K562 (cell line): ENCODE measurements around the gene GALNT18. TPM values are rescaled to one million over a fixed set of nuclear protein-coding genes. Genes with fewer than 3 reads are reported as not detected.

Source experiments
- ATAC-seq: fragments of 200-7000 bp; cut with Tn5 transposase; 3 replicates; pipeline ENCODE4 v1.9.1; 2020; ENCODE audit warnings: moderate library complexity
- BruUV-seq: library from RNA; stranded (reverse); fragments of 400-500 nt; replicated peaks from 2 replicates; lab custom pipeline; 2021; lab: Mats Ljungman, UMichigan
- CTCF ChIA-PET: fragments of 300-600 bp; formaldehyde crosslinking; extraction: SDS; loops from one replicate; lab custom pipeline; 2021; ENCODE audit warnings: low intra/inter-chr PET ratio; lab: Yijun Ruan, JAX
- POLR2A ChIA-PET: fragments of 300-600, 350-650 bp; sonication (Branson Sonifier 250); formaldehyde crosslinking; extraction: SDS; loops from one replicate; lab custom pipeline; 2021; ENCODE audit warnings: antibody characterized with exemption, inconsistent platforms; lab: Yijun Ruan, JAX
- DNase-seq, 4 experiments: peaks; one replicate each; pipeline versions ENCODE4 v3.0.0 to v3.0.0-alpha.2; 2011 to 2018; ENCODE audit warnings: low spot score in 3 of 4, mixed read lengths in 3 of 4; ENCODE audit errors: extremely low read depth in 1 of 4
- FAIRE-seq: peaks from 2 replicates; lab custom pipeline; 2011; peaks lifted over from hg19 to GRCh38; lab: Jason Lieb, UNC
- H2AFZ ChIP-seq: 2 replicates; pipeline ENCODE4 v1.6.0; 2011; ENCODE audit warnings: low read depth, low read length, control low read depth, inconsistent platforms
- H3K27ac ChIP-seq: fragments of 200-600 bp; 3 replicates; pipeline ENCODE4 v1.8.0; 2011; ENCODE audit warnings: low read depth, mild to moderate bottlenecking, control low read depth, inconsistent platforms, low read length, moderate library complexity, mixed read lengths; ENCODE audit errors: extremely low read depth
- H3K27me3 ChIP-seq, 2 experiments: fragments of 300-600 bp in 1 of 2; 2 replicates in 1 of 2; 3 replicates in 1 of 2; pipeline versions ENCODE4 v1.6.0 to v1.8.0; 2011; ENCODE audit warnings: inconsistent platforms in 2 of 2, low read length in 2 of 2, mild to moderate bottlenecking in 1 of 2, mixed read lengths in 1 of 2, moderate library complexity in 1 of 2; ENCODE audit not compliant: control insufficient read depth in 2 of 2, insufficient read depth in 2 of 2
- H3K36me3 ChIP-seq: fragments of 300-600 bp; 3 replicates; pipeline ENCODE4 v1.8.0; 2011; ENCODE audit warnings: mild to moderate bottlenecking, low read length, inconsistent platforms; ENCODE audit not compliant: control insufficient read depth, insufficient read depth
- H3K4me1 ChIP-seq, 2 experiments: fragments of 200-600 bp in 1 of 2; replicated peaks in 1 of 2; 2 replicates in 1 of 2; 3 replicates in 1 of 2; pipeline versions ENCODE4 v1.5.1 to v1.8.0; 2011; ENCODE audit warnings: inconsistent platforms in 2 of 2, low read length in 2 of 2, mild to moderate bottlenecking in 1 of 2, mixed read lengths in 1 of 2, moderate library complexity in 1 of 2; ENCODE audit not compliant: control insufficient read depth in 2 of 2, insufficient read depth in 2 of 2
- H3K4me2 ChIP-seq: 2 replicates; pipeline ENCODE4 v1.6.1; 2011; ENCODE audit warnings: low read length, control low read depth, inconsistent platforms, mixed read lengths; ENCODE audit not compliant: insufficient read depth
- H3K4me3 ChIP-seq: fragments of 200-600 bp; sonication (generic), shearing (Covaris generic); 2 replicates; pipeline ENCODE4 v1.5.1; 2016; ENCODE audit warnings: control low read depth, inconsistent platforms
- H3K79me2 ChIP-seq: fragments of 200-600 bp; 3 replicates; pipeline ENCODE4 v1.8.0; 2011; ENCODE audit warnings: low read length, inconsistent platforms; ENCODE audit not compliant: control insufficient read depth, insufficient read depth
- H3K9ac ChIP-seq, 2 experiments: 2 replicates each; pipeline versions ENCODE4 v1.6.0 to v1.6.1; 2011; ENCODE audit warnings: low read depth in 2 of 2, low read length in 2 of 2, control low read depth in 1 of 2, inconsistent platforms in 1 of 2, mild to moderate bottlenecking in 1 of 2, mixed read lengths in 1 of 2; ENCODE audit not compliant: insufficient read depth in 1 of 2
- H3K9me1 ChIP-seq: one replicate; pipeline ENCODE4 v1.6.0; 2011; ENCODE audit warnings: inconsistent platforms, mild to moderate bottlenecking, low read length, moderate library complexity; ENCODE audit not compliant: control insufficient read depth, insufficient read depth
- H3K9me3 ChIP-seq: replicated peaks from 2 replicates; pipeline ENCODE4 v1.5.1; 2011; ENCODE audit warnings: low read depth, low read length, inconsistent platforms; ENCODE audit not compliant: control insufficient read depth, insufficient read depth
- H4K20me1 ChIP-seq: replicated peaks from 2 replicates; pipeline ENCODE4 v1.6.1; 2011; ENCODE audit warnings: low read length, inconsistent platforms, mixed read lengths; ENCODE audit not compliant: control insufficient read depth, insufficient read depth
- CBX8 ChIP-seq: fragments of 200-600 bp; sonication (generic); IDR thresholded peaks from 2 replicates; pipeline ENCODE4 v1.6.1; 2012; ENCODE audit warnings: borderline replicate concordance, mixed run types, low read depth, mild to moderate bottlenecking, moderate library complexity, mixed read lengths, low read length, control low read depth, inconsistent platforms; ENCODE audit not compliant: poor library complexity, severe bottlenecking; ENCODE audit errors: extremely low read depth
- FOXJ2 ChIP-seq: fragments of 200-800 bp; sonication (Bioruptor generic); IDR thresholded peaks from 2 replicates; pipeline ENCODE4 v1.6.1; 2016; ENCODE audit warnings: missing genetic modification characterization, missing compliant biosample characterization
- NCOA6 ChIP-seq: fragments of 450-650 bp; IDR thresholded peaks from 2 replicates; pipeline ENCODE4 v1.6.1; 2017; ENCODE audit warnings: mild to moderate bottlenecking
- TFAM ChIP-seq: fragments of 250-450 bp; sonication (Bioruptor Pico); conservative IDR thresholded peaks from 2 replicates; pipeline ENCODE4 v1.5.0; 2021; ENCODE audit warnings: mild to moderate bottlenecking, moderate library complexity
- ZNF253 ChIP-seq: fragments of 250-450 bp; sonication (Bioruptor Pico); conservative IDR thresholded peaks from 2 replicates; pipeline ENCODE4 v1.6.1; 2021; ENCODE audit warnings: mild to moderate bottlenecking
- ZNF3 ChIP-seq: fragments of 250-450 bp; sonication (Bioruptor Pico); IDR thresholded peaks from 2 replicates; pipeline ENCODE4 v1.5.0; 2021; ENCODE audit warnings: mild to moderate bottlenecking, moderate library complexity
- ZNF408 ChIP-seq: fragments of 250-450 bp; sonication (Bioruptor Pico); IDR thresholded peaks from 2 replicates; pipeline ENCODE4 v1.4.0; 2020; ENCODE audit warnings: low read depth, mild to moderate bottlenecking, moderate library complexity
- WGBS: fragments of 100-300 bp; shearing (Covaris generic); methylation state at CpG from one replicate; pipeline ENCODE4 v1.1.6; 2016; ENCODE audit warnings: low coverage, mixed read lengths; ENCODE audit not compliant: insufficient coverage; ENCODE audit errors: missing lambda C conversion rate; 5-methylcytosine and 5-hydroxymethylcytosine counted together
- in situ Hi-C: fragments of 300-500 bp; cut with MboI; formaldehyde crosslinking; loops from 4 replicates; pipeline ENCODE4 v1.15.0; 2018; ENCODE audit warnings: inconsistent platforms, mixed read lengths
- intact Hi-C: fragments of 100-400 bp; cut with micrococcal nuclease; formaldehyde crosslinking; loops from 2 replicates; pipeline ENCODE4 v1.14.2; 2022
- polyA plus RNA-seq, 8 experiments: library from polyadenylated mRNA; depleted of rRNA in 4 of 8; stranded (reverse) in 5 of 8; unstranded in 3 of 8; fragments of >200 nt; fragmentation: Nextera tagmentation in 2 of 8; fragmentation: Illumina TruSeq in 1 of 8; extraction: Ambion mirVana in 2 of 8; extraction: Trizol in 1 of 8; gene quantifications; 2 replicates each; pipeline versions ENCODE4 v1.2.1 to v1.2.3, GENCODE V29; 2011 to 2014; ENCODE audit warnings: inconsistent platforms in 1 of 8, missing spikeins in 1 of 8
- total RNA-seq, 7 experiments: library from RNA; depleted of rRNA in 6 of 7; stranded (reverse); fragments of >200 nt in 6 of 7; fragmentation: Illumina TruSeq in 2 of 7; extraction: Trizol in 2 of 7; gene quantifications; 2 replicates each; pipeline versions ENCODE4 v1.2.1 to v1.2.3, GENCODE V29; 2011 to 2021; ENCODE audit warnings: low replicate concordance in 1 of 7

GALNT18 gene
- total and polyA plus RNA-seq, 9 of the 15 experiments (the other 6 are each of a cell fraction or from before 2014, with no cell fraction given) = not detected

DNA sequence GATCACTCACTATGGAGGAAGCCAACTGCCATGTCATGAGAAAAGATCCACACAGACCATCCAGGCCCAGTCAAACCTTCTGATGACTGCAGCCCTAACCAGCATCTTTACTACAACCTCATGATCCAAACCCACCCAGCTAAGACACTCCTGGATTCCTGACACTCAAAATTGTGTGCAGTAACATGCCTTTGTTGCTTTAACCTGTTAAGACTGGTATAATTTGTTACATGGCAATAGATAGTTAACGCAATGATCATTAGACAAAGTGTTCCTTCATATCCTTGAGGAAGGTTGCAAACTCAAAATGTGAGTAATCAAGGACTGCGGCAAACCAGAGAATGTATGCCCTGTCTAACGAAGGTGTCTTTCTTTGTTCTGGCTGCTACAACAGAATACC lies 221.7 kb downstream of the GALNT18 start:
- ChIA-PET CTCF (no interaction called here), POLR2A (no interaction called here)
- H2AFZ ChIP-seq = no peak overlapping the region
- no peak overlapping the region for H3K9ac ChIP-seq
- peaks cover 10 to 22% of the 10 kb centered on the region in 2 experiments; a peak in 3 of 5 replicates for H3K27me3 ChIP-seq
- H3K27ac ChIP-seq = no peak overlapping the region
- H4K20me1 ChIP-seq = peaks cover 7% of the 10 kb centered on the region; the same call in 1 of the 2 replicates
- no peaks in the 10 kb centered on the region for H3K4me1 ChIP-seq
- intact Hi-C loops = loop anchor here (2.0 kb wide), 1 partner anchor 387 kb away; no protein-coding TSS in a partner anchor
- DNase-seq (no peak), FAIRE-seq (no peak), ATAC-seq (no peak)
- BruUV-seq = no TSS peak
- H3K9me3 ChIP-seq = no peaks in the 10 kb centered on the region
- no peaks in the 10 kb centered on the region for H3K79me2 ChIP-seq
- in situ Hi-C loops = no loop called here
- H3K4me3 ChIP-seq = no peak overlapping the region
- WGBS = 0% methylated on average over 3 of the region's 3 CpGs
- TF ChIP-seq ZNF3 (CRISPR knock-in tag) (no peak), ZNF408 (CRISPR knock-in tag) (no peak), ZNF253 (CRISPR knock-in tag) (no peak)
- H3K36me3 ChIP-seq = no peaks in the 10 kb centered on the region
- H3K9me1 ChIP-seq = no peaks in the 10 kb centered on the region
- H3K4me2 ChIP-seq = no peak overlapping the region

DNA sequence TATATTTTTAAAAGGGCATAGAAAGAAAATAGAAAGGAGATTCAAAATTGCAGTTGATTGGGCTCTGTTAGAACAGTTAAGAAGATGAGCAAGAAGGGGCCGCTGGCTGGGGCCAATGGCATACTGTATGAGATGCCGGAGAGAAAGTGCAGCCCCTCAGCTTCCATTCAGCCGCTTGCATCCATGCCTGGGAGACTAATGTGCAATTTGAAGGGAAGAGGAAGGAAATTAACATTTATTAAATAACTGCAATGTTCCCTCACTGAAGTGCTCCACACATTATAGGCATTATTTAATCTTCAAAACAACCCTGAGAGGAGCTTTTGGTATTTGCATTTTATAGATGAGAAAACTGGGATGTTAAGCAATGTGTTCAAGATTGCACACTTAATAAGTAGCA lies 224.0 kb downstream of the GALNT18 start:
- no TSS peak for BruUV-seq
- peaks cover 2% of the 10 kb centered on the region; the same call in 1 of the 2 replicates for H4K20me1 ChIP-seq
- no peaks in the 10 kb centered on the region for H3K9me3 ChIP-seq
- ATAC-seq = no peak
- no peaks in the 10 kb centered on the region for H3K79me2 ChIP-seq
- peaks cover 2 to 19% of the 10 kb centered on the region in 2 experiments for H3K27me3 ChIP-seq
- ChIA-PET POLR2A (interaction anchor here (0.6 kb wide), 1 partner anchor 237 kb away, joined by 3 read pairs; no protein-coding TSS in a partner anchor), CTCF (no interaction called here)
- no peak overlapping the region for H3K9ac ChIP-seq
- intact Hi-C loops (no loop called here), in situ Hi-C loops (no loop called here)
- no peak overlapping the region for H2AFZ ChIP-seq
- no peak for DNase-seq
- 3% methylated on average over 3 of the region's 3 CpGs for WGBS
- no peak for TF ChIP-seq CBX8
- no peak for TF ChIP-seq NCOA6
- no peak for TF ChIP-seq FOXJ2 (tag)
- TF ChIP-seq TFAM = no peak
- H3K4me3 ChIP-seq = no peak overlapping the region
- H3K9me1 ChIP-seq = no peaks in the 10 kb centered on the region
- no peak overlapping the region for H3K27ac ChIP-seq
- no peak for FAIRE-seq
- no peaks in the 10 kb centered on the region for H3K36me3 ChIP-seq
- no peak overlapping the region for H3K4me2 ChIP-seq
- no peaks in the 10 kb centered on the region for H3K4me1 ChIP-seq
